Measurements from ENCODE around the gene PYGB. TPM values are rescaled to one million over a fixed set of nuclear protein-coding genes. Genes with fewer than 3 reads are reported as not detected.
A peak's percentile ranks its signal among the peaks of the same experiment; 100 is the strongest.

The PYGB gene
- total RNA-seq, 1 experiment from 2014 or later, result 435 TPM

DNA sequence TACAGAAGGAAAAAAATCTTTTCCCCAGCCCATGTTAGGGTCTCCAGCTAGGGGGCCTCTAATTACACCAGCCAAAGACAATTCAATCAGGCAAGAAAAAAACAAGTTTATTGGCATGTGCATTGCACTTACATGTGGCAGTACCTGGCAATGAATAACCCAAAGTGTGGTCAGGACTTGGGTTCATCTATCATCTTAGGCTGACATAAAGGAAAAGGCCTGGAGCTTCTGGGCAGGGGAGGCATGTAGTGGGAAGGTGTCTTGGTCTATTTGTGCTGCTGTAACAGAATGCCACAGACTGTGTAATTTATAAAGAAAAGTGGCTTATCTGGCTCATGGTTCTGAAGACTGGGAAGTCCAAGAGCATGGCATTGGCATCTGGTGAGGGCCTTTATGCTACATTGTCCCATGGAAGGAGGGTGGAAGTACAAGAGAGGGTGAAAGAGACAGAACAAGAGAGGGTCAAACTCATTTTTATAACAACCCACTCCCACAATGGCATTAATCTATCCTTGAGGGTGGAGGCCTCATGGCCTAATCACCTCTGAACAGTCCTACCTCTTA lies 4.4 kb upstream of the PYGB start:
- CTCF ChIA-PET, result interaction anchor here (0.7 to 1.3 kb wide), 4 partner anchors 8 to 248 kb away, joined by 3 to 4 read pairs (median 4); no protein-coding TSS in a partner anchor
- DNase-seq (ENCODE audit: unreplicated experiment), result no peak
- Mint-ChIP-seq H3K9me3 (ENCODE audit: unreplicated experiment) (no peaks in the 10 kb centered on the region), H3K4me3 (ENCODE audit: unreplicated experiment) (no peak overlapping the region), H3K27me3 (ENCODE audit: insufficient read depth, unreplicated experiment) (no peaks in the 10 kb centered on the region), H3K4me1 (ENCODE audit: insufficient read depth, unreplicated experiment) (peaks cover 42% of the 10 kb centered on the region), H3K27ac (ENCODE audit: low read depth, unreplicated experiment) (peak overlapping the region; percentile 31), H3K36me3 (ENCODE audit: insufficient read depth, unreplicated experiment) (no peaks in the 10 kb centered on the region)
- no TSS peak for BruUV-seq (replicated peaks)
- POLR2A ChIA-PET, result interaction anchor here (0.8 to 2.1 kb wide), 7 partner anchors 9 to 251 kb away, joined by 3 to 16 read pairs (median 5); partner anchors contain the start of gene APMAP
- intact Hi-C loops (cut with micrococcal nuclease), result loop anchor here (10.0 kb wide), 1 partner anchor 179 kb away; no protein-coding TSS in a partner anchor
- TF ChIP-seq, protein P1, sequence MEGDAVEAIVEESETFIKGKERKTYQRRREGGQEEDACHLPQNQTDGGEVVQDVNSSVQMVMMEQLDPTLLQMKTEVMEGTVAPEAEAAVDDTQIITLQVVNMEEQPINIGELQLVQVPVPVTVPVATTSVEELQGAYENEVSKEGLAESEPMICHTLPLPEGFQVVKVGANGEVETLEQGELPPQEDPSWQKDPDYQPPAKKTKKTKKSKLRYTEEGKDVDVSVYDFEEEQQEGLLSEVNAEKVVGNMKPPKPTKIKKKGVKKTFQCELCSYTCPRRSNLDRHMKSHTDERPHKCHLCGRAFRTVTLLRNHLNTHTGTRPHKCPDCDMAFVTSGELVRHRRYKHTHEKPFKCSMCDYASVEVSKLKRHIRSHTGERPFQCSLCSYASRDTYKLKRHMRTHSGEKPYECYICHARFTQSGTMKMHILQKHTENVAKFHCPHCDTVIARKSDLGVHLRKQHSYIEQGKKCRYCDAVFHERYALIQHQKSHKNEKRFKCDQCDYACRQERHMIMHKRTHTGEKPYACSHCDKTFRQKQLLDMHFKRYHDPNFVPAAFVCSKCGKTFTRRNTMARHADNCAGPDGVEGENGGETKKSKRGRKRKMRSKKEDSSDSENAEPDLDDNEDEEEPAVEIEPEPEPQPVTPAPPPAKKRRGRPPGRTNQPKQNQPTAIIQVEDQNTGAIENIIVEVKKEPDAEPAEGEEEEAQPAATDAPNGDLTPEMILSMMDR (IDR thresholded peaks at IDR 0.05; ENCODE audit: unreplicated experiment), result no peak

DNA sequence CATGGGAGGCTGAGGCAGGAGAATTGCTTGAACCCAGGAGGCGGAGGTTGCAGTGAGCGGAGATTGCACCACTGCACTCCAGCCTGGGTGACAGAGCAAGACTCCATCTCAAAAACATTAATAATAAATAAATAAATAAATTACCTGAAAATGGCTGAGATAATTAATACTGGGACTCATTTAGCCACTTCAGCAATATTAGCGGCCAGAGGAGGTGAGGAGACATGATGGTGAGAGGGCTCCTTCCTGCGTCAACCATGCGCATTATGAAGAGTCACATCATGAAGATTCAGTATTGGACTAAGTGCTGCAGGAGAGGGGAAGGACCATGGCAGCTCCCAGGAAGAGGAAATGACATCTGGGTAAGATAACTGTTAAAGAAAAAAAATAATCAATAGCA lies 2.9 kb upstream of the PYGB start:
- ChIA-PET CTCF (interaction anchor here (1.0 to 3.4 kb wide), 7 partner anchors 9 to 251 kb away, joined by 3 to 37 read pairs (median 11); no protein-coding TSS in a partner anchor), POLR2A (interaction anchor here (0.6 to 15.4 kb wide), 5 partner anchors 7 to 258 kb away, joined by 4 to 517 read pairs (median 52); no protein-coding TSS in a partner anchor)
- Mint-ChIP-seq H3K36me3 (ENCODE audit: insufficient read depth, unreplicated experiment) (peaks cover 6% of the 10 kb centered on the region), H3K27ac (ENCODE audit: low read depth, unreplicated experiment) (peak overlapping the region; percentile 74), H3K4me1 (ENCODE audit: insufficient read depth, unreplicated experiment) (peaks cover 35% of the 10 kb centered on the region), H3K9me3 (ENCODE audit: unreplicated experiment) (no peaks in the 10 kb centered on the region), H3K4me3 (ENCODE audit: unreplicated experiment) (no peak overlapping the region), H3K27me3 (ENCODE audit: insufficient read depth, unreplicated experiment) (no peaks in the 10 kb centered on the region)
- DNase-seq (ENCODE audit: unreplicated experiment), result no peak
- intact Hi-C loops (cut with micrococcal nuclease), result loop anchor here (10.0 kb wide), 1 partner anchor 180 kb away; no protein-coding TSS in a partner anchor
- BruUV-seq (replicated peaks), result no TSS peak
- TF ChIP-seq, protein P1 (IDR thresholded peaks at IDR 0.05; ENCODE audit: unreplicated experiment), result no peak

DNA sequence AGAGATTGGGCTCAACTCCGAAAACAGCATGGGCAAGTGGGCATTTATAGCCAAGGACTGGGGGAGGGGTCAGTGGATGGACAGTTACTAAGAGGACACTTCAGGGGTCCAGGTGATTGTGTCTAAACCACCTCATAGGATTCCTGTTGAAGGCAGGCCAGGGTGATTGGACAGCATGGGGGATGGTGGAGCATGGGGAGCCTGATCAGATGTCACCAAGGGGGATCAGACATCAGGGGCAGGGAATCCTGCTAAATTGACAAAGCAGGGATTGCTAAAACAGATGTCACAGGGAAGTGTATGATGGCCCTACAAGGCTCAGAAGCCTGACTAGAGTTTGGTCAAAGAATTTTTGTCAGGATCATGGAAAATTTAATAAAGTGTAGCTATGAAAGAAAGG lies 2.4 kb upstream of the PYGB start:
- Mint-ChIP-seq H3K4me1 (ENCODE audit: insufficient read depth, unreplicated experiment) (peaks cover 35% of the 10 kb centered on the region), H3K27me3 (ENCODE audit: insufficient read depth, unreplicated experiment) (no peaks in the 10 kb centered on the region), H3K36me3 (ENCODE audit: insufficient read depth, unreplicated experiment) (peaks cover 9% of the 10 kb centered on the region), H3K4me3 (ENCODE audit: unreplicated experiment) (no peak overlapping the region), H3K9me3 (ENCODE audit: unreplicated experiment) (no peaks in the 10 kb centered on the region), H3K27ac (ENCODE audit: low read depth, unreplicated experiment) (peak overlapping the region; percentile 74)
- BruUV-seq (replicated peaks), result no TSS peak
- no peak for DNase-seq (ENCODE audit: unreplicated experiment)
- TF ChIP-seq, protein P1 (IDR thresholded peaks at IDR 0.05; ENCODE audit: unreplicated experiment), result no peak
- ChIA-PET POLR2A (interaction anchor here (2.0 to 15.4 kb wide), 6 partner anchors 8 to 66 kb away, joined by 5 to 517 read pairs (median 93); partner anchors contain the start of gene ENTPD6), CTCF (interaction anchor here (1.0 to 6.5 kb wide), 9 partner anchors 9 to 616 kb away, joined by 3 to 92 read pairs (median 11); no protein-coding TSS in a partner anchor)
- intact Hi-C loops (cut with micrococcal nuclease), result loop anchor here (10.0 kb wide), 1 partner anchor 181 kb away; no protein-coding TSS in a partner anchor

Measured in MCF 10A (cell line).